ENCODE results near the gene NFYC.

- TF ChIP-seq, protein P1, sequence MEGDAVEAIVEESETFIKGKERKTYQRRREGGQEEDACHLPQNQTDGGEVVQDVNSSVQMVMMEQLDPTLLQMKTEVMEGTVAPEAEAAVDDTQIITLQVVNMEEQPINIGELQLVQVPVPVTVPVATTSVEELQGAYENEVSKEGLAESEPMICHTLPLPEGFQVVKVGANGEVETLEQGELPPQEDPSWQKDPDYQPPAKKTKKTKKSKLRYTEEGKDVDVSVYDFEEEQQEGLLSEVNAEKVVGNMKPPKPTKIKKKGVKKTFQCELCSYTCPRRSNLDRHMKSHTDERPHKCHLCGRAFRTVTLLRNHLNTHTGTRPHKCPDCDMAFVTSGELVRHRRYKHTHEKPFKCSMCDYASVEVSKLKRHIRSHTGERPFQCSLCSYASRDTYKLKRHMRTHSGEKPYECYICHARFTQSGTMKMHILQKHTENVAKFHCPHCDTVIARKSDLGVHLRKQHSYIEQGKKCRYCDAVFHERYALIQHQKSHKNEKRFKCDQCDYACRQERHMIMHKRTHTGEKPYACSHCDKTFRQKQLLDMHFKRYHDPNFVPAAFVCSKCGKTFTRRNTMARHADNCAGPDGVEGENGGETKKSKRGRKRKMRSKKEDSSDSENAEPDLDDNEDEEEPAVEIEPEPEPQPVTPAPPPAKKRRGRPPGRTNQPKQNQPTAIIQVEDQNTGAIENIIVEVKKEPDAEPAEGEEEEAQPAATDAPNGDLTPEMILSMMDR (conservative IDR thresholded peaks at IDR 0.05; ENCODE audit: low read depth, low read length), result no peak
- no peak for TF ChIP-seq EZH2 (IDR thresholded peaks at IDR 0.05; ENCODE audit: borderline replicate concordance, low read depth, low read length, poor library complexity, severe bottlenecking)
Measured at GRCh38 chr1:40663324-40664166, 28.0 kb upstream of the NFYC start.
